Astrocyte (in vitro differentiated cells and primary cell): Measurements from ENCODE around the gene SLC6A3. TPM values are rescaled to one million over a fixed set of nuclear protein-coding genes. Genes with fewer than 3 reads are reported as not detected.

Experiments
- DNase-seq: peaks from one replicate; pipeline ENCODE4 v3.0.0-alpha.2; 2010; ENCODE audit warnings: low read depth
- FAIRE-seq: peaks from 2 replicates; lab custom pipeline; 2011; peaks lifted over from hg19 to GRCh38; lab: Jason Lieb, UNC
- H2AFZ ChIP-seq: 2 replicates; pipeline ENCODE4 v1.6.0; 2012; ENCODE audit warnings: low read depth, low read length, inconsistent platforms
- H3K27ac ChIP-seq: 2 replicates; pipeline ENCODE4 v1.5.1; 2011; ENCODE audit warnings: low read depth, low read length, inconsistent platforms
- H3K27me3 ChIP-seq: 2 replicates; pipeline ENCODE4 v1.6.0; 2011; ENCODE audit warnings: low read length, inconsistent platforms; ENCODE audit not compliant: insufficient read depth
- H3K36me3 ChIP-seq: 2 replicates; pipeline ENCODE4 v1.5.1; 2011; ENCODE audit warnings: low read length, inconsistent platforms; ENCODE audit not compliant: insufficient read depth
- H3K4me1 ChIP-seq: 2 replicates; pipeline ENCODE4 v1.5.1; 2011; ENCODE audit warnings: low read length, inconsistent platforms; ENCODE audit not compliant: insufficient read depth
- H3K4me2 ChIP-seq: 2 replicates; pipeline ENCODE4 v1.6.0; 2012; ENCODE audit warnings: low read length, inconsistent platforms
- H3K4me3 ChIP-seq: 2 replicates; pipeline ENCODE4 v1.5.1; 2011; ENCODE audit warnings: low read depth, mild to moderate bottlenecking, low read length, inconsistent platforms; ENCODE audit not compliant: insufficient read depth
- H3K79me2 ChIP-seq: 2 replicates; pipeline ENCODE4 v1.6.0; 2012; ENCODE audit warnings: mild to moderate bottlenecking, low read length, inconsistent platforms; ENCODE audit not compliant: insufficient read depth
- H3K9ac ChIP-seq: 2 replicates; pipeline ENCODE4 v1.6.0; 2012; ENCODE audit warnings: mild to moderate bottlenecking, low read length, inconsistent platforms
- H3K9me3 ChIP-seq: 2 replicates; pipeline ENCODE4 v1.5.1; 2012; ENCODE audit warnings: low read depth, mild to moderate bottlenecking, low read length, inconsistent platforms; ENCODE audit not compliant: insufficient read depth
- H4K20me1 ChIP-seq: 2 replicates; pipeline ENCODE4 v1.6.0; 2012; ENCODE audit warnings: low read length, inconsistent platforms; ENCODE audit not compliant: insufficient read depth
- H3K27ac Mint-ChIP-seq: one replicate; pipeline ENCODE4 v1.8.0; 2021; ENCODE audit warnings: mild to moderate bottlenecking, mixed read lengths; ENCODE audit not compliant: unreplicated experiment
- H3K27me3 Mint-ChIP-seq: one replicate; pipeline ENCODE4 v1.8.0; 2021; ENCODE audit warnings: low read depth, mixed read lengths; ENCODE audit not compliant: unreplicated experiment
- H3K36me3 Mint-ChIP-seq: one replicate; pipeline ENCODE4 v1.8.0; 2021; ENCODE audit warnings: low read depth, mixed read lengths; ENCODE audit not compliant: unreplicated experiment
- H3K4me1 Mint-ChIP-seq: one replicate; pipeline ENCODE4 v1.8.0; 2021; ENCODE audit warnings: low read depth, mixed read lengths; ENCODE audit not compliant: unreplicated experiment
- H3K4me3 Mint-ChIP-seq: one replicate; pipeline ENCODE4 v1.8.0; 2021; ENCODE audit warnings: mild to moderate bottlenecking, moderate library complexity, mixed read lengths; ENCODE audit not compliant: unreplicated experiment
- H3K9me3 Mint-ChIP-seq: one replicate; pipeline ENCODE4 v1.8.0; 2021; ENCODE audit warnings: mild to moderate bottlenecking, mixed read lengths; ENCODE audit not compliant: unreplicated experiment
- EZH2 ChIP-seq: IDR thresholded peaks from 2 replicates; pipeline ENCODE4 v1.6.1; 2012; ENCODE audit warnings: mild to moderate bottlenecking, low read length, inconsistent platforms; ENCODE audit not compliant: insufficient read depth
- total RNA-seq: library from RNA; stranded (reverse); gene quantifications from 2 replicates; pipeline ENCODE4 v1.2.1, GENCODE V29; 2021
- TF ChIP-seq, protein P1 (sequence below): IDR thresholded peaks from 2 replicates; pipeline ENCODE4 v1.5.1; 2011; ENCODE audit warnings: low read depth, mild to moderate bottlenecking, inconsistent platforms, low read length, moderate library complexity; ENCODE audit not compliant: insufficient read depth

Gene SLC6A3
- total RNA-seq, 1 donor from 2014 or later, result 0.07 TPM

DNA sequence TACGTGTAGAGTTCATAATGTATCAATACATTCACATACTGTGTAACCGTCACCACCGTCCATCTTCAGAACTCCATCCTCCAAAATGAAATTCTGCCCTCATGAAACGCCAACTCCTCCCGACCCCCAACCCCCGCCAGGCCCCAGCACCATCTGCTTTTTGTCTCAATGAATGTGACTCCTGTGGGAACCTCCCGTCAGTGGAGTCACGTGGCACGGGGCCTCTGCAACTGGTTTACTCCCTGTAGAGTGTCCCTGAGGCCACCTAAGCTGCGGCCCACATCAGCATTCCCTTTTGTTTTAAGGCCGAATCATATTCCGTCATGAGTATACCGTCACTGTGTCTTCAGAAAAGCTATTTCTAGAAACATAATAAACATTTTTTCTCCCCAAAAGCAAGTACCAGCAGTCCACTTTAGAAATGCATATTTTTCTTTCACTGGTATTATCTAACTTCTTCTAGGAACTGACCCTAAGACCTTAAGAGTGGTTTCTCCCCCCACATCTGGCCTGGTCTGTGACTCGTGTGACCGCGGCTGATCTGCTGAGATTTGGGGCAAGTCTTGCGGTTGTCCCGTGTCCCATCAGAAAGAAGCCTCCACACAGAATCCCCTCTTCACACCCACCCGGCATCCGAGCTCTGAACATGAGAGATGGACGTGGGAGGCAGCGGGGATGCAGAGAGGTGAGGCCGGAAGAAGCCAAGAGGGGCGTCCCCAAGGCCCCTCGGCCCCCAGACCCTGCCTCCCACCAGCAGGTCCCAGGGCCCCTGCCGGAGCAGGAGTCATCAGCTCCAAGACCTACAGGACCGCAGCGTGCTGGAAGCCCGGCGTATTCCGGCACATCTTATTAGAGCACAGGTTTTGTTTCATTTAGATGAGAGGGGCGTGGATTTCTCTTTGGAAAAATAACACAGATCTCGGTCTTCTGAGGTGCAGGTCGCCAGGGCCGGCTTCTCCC, 38.3 kb downstream of the SLC6A3 start:
- Histone ChIP-seq H4K20me1 (no peaks in the 10 kb centered on the region), H3K27me3 (no peaks in the 10 kb centered on the region), H3K36me3 (no peaks in the 10 kb centered on the region), H2AFZ (no peak overlapping the region), H3K4me2 (no peak overlapping the region), H3K9me3 (no peaks in the 10 kb centered on the region), H3K27ac (no peak overlapping the region), H3K4me3 (no peak overlapping the region), H3K9ac (no peak overlapping the region), H3K79me2 (no peaks in the 10 kb centered on the region), H3K4me1 (no peaks in the 10 kb centered on the region)
- DNase-seq (no peak), FAIRE-seq (no peak)
- Mint-ChIP-seq H3K4me1 (no peaks in the 10 kb centered on the region), H3K4me3 (no peak overlapping the region), H3K27ac (no peak overlapping the region), H3K27me3 (peaks cover 57% of the 10 kb centered on the region), H3K9me3 (no peaks in the 10 kb centered on the region), H3K36me3 (no peaks in the 10 kb centered on the region)
- TF ChIP-seq, protein P1, sequence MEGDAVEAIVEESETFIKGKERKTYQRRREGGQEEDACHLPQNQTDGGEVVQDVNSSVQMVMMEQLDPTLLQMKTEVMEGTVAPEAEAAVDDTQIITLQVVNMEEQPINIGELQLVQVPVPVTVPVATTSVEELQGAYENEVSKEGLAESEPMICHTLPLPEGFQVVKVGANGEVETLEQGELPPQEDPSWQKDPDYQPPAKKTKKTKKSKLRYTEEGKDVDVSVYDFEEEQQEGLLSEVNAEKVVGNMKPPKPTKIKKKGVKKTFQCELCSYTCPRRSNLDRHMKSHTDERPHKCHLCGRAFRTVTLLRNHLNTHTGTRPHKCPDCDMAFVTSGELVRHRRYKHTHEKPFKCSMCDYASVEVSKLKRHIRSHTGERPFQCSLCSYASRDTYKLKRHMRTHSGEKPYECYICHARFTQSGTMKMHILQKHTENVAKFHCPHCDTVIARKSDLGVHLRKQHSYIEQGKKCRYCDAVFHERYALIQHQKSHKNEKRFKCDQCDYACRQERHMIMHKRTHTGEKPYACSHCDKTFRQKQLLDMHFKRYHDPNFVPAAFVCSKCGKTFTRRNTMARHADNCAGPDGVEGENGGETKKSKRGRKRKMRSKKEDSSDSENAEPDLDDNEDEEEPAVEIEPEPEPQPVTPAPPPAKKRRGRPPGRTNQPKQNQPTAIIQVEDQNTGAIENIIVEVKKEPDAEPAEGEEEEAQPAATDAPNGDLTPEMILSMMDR, result no peak
- TF ChIP-seq EZH2, result no peak

DNA sequence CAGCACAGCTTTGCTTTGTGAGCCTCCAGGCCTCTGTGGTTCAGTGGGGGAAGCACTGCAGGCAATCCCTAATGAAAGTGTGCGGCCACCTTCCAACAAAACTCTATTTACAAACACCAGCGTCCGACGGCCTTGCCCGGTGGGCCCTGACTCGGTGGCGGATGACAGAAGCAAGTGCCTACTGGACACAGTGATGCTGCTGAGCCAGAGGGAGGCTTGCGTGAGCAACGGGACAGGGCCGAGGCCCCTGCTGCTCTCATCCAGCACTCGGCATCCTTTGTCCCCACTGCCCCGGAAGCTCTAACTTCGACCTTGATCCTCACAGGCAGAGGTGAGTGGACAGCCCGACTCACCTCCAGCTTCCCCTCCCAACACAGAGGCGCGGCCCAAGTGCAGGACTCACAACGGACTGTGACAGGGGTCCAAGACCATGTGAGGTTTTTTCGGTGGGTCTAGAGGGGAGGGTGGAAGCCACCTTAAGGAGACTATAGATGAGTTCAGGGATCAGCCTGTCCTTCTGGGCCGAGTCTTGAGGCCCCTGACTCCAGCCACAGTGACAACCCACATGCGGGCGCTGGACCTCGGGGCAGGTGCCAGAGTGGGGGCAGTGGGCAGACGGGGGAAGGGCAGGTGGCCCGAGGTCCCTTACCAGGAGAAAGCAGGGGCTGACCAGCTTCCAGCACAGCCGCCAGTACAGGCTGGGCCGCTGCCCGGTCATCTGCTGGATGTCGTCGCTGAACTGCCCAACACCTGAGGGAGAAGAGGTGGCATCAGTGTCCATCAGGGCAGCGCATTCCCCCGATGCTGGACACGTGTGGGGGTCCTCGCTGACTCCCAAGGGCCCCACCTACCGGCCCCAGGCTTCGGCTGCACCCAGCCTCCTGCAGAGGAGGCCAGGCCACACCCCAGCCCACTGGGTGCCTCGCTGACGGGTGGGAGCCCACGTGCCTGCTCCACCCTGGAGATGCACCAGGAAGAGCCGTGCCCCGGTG, 39.4 kb downstream of the SLC6A3 start:
- no peaks in the 10 kb centered on the region for H3K36me3 Mint-ChIP-seq
- Histone ChIP-seq H2AFZ (no peak overlapping the region), H3K27me3 (no peaks in the 10 kb centered on the region), H3K4me3 (no peak overlapping the region), H3K9ac (no peak overlapping the region), H3K36me3 (no peaks in the 10 kb centered on the region), H4K20me1 (no peaks in the 10 kb centered on the region), H3K27ac (no peak overlapping the region), H3K9me3 (no peaks in the 10 kb centered on the region), H3K79me2 (no peaks in the 10 kb centered on the region), H3K4me2 (no peak overlapping the region), H3K4me1 (no peaks in the 10 kb centered on the region)
- FAIRE-seq, result no peak
- TF ChIP-seq, protein P1, result no peak
- no peak for TF ChIP-seq EZH2
- no peak for DNase-seq
- H3K4me3 Mint-ChIP-seq, result no peak overlapping the region
- H3K27me3 Mint-ChIP-seq, result peaks cover 57% of the 10 kb centered on the region
- H3K27ac Mint-ChIP-seq, result no peak overlapping the region
- H3K4me1 Mint-ChIP-seq, result no peaks in the 10 kb centered on the region
- no peaks in the 10 kb centered on the region for H3K9me3 Mint-ChIP-seq
